ENCODE measurements around the gene SLC5A3.

SLC5A3 gene

DNA sequence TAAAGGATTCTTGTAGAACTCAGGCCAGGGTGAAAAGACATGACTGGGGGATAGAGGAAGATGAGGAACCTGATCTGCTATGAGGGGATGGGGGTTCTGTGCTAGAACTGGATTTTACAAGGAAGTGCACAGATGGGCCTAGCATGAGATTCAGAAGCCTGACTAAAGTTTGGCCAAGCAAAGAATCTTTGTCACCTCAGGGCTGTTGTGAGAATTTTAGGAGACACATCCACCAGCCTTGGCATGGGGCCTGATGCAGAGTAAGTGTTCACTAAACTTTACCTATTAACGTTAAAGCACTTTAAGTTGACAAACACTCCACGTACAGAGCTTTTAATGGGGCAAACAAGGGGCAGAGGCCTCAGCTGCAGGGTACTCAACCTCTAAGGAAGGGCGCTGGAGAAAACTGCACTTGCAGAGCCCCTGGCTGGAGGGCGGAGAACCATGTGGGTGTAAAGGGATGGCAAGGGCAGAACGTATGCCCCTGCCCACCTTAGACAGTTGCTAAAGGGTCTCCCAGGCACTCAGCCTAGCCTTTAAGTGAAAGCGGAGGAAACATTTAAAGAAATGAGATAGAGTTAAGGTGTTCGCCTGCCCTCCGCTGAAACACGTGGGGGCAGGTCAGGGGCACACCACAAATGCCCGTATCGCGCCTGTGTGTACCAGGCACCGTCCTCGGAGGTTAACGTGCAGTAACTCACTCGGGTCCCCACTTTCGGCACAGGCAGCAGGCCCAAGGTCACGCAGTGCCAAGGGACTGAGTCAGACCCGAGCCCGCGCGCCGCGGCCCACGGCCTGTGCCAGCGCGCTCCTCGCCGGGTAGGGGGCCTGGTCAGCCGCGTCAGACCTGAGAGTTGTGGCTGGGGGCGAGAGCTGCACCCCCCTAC, 990 bp upstream of the SLC5A3 start:
- peak; percentile 20 for DNase-seq

DNA sequence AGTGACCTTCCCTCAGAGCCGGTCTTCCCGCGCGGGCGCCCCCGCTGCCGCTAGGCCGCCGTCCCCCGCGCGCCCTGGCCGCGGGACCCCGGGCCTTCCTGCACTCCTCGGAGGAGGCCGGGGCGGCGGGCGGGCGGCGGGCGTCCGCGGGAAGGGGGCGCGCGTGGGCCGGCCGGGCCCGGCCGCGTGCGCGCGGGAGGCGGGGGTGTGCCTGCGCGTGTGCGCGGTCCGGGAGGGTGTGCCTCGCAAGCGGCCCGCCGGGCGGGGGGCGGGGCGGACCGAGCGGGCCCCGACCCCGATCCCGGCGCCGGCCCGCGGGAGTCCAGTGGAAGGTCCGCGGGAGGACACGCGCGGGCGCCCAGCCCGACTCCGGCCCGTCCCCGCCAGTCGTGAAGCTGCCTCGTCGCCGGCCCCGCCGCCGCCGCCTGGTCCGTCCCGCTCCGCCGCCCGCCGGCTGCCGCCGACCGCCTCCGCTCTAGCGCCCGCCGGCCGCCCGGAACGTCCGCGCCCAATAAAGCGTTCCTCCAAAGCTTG, 438 bp downstream of the SLC5A3 start:
- no peak for DNase-seq

DNA sequence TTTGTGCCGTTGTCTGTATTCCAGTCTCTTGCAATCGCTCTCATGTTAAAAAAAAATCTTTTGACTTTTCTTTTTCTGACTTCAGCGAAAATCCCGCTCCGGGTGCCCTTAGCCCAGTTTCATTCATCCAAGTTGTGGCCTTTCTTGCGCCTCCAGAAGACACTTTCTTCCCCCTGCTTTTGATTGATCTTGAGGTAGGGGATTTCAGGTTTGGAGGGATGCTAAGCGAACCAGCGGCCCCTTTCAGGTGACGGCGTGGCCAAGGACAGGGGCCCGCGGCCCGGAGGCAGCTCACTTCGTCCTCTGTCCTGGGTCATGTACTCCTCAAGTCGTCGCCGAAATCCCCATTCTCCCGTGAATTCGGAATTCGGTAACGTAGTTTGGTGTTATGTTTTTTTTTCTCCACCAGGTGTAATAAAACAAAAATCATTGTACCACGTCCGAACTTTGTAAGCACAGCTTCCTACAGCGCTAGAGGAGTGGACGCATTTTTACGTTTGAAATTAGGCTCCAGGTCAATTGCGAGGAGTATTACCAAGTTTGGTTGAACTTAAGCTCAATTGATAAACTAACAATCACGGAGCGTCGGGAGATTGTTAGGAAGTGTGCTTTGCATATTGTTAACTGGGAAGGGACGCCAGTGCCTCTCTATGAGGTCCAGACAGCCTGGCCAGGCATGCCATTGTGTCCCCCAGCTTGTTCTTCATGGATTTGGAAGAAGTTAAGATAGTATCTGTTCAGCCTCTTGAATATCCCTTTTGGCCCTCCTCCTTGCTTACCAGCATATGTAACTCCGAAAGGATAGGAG, 1.1 kb downstream of the SLC5A3 start:
- peak; percentile 65 for DNase-seq

DNA sequence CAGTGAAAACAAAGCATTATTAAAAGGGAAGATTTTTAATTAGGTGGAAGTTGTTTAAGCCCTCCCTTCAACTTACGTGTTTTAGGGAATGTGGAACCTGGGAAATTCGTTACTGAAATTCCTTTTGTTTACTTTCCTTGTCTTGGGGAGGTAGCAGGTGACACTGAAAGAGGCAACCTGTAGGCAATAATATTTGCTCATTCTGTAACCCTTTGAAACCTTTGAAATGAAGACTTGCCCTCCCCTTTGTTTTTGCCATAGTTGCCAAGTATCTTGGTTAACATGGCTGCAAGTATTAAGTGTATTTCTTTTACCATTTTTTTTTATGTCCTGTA, 1.7 kb downstream of the SLC5A3 start:
- no peak for DNase-seq

DNA sequence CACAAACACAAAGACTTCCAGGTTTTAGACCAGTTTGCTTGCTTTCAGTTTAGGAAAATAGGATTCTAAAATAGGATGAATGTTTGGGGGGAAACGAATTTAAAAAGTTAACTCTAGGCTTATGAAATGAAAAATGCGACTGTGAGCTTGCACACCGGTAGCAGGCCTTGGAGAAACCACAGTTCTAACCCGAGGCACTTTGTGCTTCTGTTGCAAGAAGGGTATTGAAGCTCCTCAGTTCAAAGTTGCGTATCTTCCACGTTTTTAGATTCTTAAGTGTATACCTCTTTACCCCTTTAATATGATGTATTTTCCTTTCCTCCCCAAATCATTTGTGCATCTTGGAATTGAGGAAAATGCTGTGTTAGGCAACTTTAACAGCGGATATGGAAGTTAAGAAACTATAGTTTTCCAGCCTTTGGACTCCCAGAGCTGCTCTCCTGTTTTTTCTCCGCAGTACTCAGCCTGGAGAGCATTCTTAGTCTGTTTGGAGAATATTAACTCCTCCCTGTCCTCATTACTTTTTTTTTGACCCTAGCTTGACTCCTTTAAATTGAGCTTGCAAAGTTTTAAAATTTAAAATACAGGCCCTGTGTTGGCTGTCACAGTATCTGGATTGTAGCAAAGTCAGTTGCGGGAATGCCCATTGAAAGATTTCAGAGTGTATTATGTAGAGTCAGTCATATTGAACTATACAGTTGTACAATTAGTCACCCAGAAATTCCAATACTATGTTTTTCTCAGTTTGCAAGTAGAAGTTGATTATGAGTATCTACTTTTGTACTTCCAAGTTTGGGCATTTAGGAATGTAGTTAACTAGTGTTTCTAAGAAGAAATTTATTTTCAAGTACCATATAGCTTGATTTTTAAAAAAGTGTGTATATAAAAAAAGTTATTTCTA, 2.6 kb downstream of the SLC5A3 start:
- no peak for DNase-seq

GRCh38 chr21:34076835-34077234, 3.5 kb downstream of the SLC5A3 start:
- DNase-seq: no peak

DNA sequence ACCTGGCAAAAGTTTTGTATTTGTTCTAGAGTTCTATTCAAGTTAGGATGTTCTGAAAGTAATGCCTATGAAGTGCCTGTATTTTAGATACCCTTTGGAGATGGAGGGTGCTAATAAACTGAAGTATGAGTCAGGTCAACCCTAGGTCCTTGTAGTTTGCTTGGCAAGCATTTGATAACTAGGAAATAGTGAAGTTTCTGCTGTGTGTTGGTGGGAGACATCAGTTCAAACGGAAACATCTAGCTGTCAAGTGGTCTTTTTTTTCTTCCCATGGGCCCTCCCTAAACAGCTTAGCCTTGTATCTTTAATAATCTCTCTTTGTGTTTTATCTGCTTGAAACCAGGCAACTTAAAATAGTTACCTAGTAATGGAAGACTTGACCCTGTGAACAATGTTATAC, 4.5 kb downstream of the SLC5A3 start:
- DNase-seq: no peak

GRCh38 chr21:34078915-34079314, 5.5 kb downstream of the SLC5A3 start:
- DNase-seq: no peak

DNA sequence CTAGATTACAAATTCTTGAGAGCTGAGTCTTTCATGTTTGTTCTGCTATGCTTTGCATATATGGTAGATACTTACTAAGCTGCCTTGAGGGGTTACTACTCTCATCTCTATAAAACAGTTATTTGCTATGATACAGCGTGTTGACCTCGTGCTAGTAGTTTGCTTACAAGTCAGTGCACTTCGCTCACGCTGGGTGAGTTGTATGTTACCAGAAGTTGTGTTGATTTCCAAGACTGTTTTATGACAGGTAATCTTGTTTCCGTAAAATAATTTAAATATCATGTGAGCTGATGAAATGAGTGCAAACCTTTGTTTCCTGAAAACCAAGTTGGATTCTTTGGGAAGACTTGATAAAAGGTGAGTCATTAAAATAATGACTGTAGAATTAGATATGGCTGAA, 7.3 kb downstream of the SLC5A3 start:
- no peak for DNase-seq

GRCh38 chr21:34082769-34083168, 9.4 kb downstream of the SLC5A3 start:
- no peak for DNase-seq

GRCh38 chr21:34083357-34083756, 10.0 kb downstream of the SLC5A3 start:
- DNase-seq: no peak

DNA sequence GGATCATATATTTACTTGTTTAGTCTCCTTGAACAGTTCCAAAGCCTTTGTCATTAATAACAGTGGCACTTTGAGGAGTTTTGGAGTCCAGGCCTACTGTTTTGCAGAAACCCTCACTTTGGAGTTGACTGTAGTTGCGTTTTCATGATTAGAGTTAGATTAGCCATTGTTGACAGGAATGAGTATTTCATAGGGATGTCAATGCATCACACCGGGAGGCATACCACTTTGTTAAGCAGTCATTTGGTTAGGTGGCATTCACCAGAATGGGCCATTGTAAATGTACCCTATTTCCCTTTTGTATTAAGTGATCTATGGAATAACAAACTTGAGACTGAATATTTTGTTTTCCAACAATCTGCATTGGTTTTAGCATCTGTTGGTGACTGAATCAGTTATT, 11.8 kb downstream of the SLC5A3 start:
- no peak for DNase-seq

DNA sequence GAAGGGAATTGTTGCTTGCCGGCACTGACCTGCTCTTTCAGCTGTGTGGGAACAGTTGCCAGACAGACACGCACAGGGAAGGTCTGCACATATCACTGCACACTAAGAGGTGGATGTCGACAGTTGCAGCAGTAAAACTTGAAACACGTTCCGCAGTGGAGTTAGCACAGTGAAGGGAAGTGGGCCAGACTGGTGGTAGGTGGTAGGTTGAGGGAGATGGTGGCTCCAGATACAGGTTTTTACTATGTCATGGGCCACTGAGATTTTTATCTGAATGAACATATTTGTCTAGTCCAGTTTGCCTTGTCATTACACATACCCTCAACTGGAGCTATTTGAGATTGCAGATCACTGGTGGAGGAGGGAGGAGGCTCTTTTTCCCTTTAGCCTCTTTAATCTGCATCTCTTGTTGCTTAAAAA, 13.5 kb downstream of the SLC5A3 start:
- DNase-seq: no peak

DNA sequence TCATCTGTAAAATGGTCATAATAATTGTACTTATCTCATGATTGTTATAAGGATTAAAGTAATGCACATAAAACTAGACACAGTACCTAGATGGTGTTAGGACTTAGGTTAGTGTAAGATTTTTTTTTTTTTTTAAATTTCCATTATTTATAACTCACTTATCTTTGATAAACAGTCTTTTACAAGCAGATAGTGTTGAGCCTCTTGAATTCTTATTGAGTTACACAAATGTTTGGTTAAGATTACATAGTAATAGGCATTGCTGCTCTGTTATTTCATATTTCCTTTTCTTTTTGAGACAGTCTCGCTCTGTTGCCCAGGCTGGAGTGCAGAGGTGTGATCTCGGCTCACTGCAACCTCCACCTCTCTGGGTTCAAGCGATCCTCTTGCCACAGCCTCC, 15.4 kb downstream of the SLC5A3 start:
- DNase-seq: no peak

DNA sequence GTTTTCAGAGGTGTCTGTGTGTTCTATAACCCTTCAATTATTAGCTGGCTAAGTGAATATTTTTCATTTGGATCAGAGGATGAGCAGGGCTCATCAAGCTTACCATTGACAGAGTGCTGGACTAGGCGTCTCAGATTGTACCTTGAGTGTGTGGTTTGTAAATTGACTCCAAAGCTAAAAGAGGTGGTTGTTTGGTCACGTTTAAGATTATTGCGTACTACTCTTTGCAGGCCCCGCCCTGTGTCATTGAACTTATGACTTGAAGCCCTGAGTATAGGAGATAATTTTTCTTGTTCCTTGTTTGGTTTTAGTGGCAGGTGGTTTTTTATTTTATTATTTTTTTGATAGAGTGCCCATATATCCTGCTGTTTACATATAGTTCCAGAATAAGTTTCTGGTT, 17.7 kb downstream of the SLC5A3 start:
- no peak for DNase-seq

- no peak for DNase-seq
These were observed 18.2 kb downstream of the SLC5A3 start for GRCh38 chr21:34091607-34092006.

DNA sequence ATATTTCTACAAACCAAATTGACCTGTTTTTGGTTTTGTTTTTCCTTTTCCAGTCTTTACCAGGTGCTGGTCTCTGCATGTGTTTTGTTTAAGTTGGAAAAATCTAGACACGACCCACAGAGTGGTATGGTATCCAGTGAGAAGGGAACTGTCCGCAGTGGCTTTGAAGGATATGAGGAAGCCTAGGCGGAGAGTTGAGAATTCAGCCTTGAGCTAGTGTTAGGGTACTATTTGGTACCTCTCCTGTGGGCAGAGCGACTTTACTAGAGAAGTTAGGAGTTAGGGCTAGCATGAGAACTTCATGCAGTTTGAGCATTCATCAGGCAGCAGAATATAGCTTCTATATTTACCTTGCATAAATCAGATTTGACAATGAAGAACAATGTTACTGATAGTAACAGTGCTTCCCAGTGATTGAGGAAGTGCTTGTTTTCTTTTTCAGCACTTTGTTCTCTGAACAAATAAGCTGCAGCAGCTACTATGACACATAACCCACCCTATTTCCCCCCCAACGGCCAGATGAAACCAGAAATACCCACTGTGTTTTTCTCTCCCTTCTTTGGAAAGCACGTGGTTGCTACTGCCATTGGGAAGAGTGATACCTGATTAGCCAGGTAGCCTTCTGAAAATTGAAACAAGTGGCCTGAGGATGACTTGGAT, 19.0 kb downstream of the SLC5A3 start:
- DNase-seq: no peak

DNA sequence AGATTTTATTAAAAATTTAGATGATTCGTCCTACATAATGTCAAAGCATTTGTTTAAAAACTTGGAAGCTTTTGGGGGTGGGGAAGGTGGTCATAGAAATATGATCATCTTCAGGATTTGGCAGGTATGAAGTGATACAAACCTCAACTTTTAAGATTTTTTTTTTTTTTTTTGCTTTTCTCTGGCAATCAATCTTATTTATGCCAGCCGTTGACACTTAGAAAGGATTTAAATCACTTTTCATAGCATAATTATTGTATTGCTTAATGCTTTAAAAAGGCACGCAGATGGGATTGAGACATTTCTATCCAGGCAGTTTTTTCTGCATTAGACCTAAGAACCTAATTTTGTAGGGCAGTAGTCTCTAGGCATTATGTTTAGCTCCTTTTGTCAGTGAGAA, 19.7 kb downstream of the SLC5A3 start:
- DNase-seq: no peak

GRCh38 chr21:34094949-34095348, 21.6 kb downstream of the SLC5A3 start:
- no peak for DNase-seq

DNA sequence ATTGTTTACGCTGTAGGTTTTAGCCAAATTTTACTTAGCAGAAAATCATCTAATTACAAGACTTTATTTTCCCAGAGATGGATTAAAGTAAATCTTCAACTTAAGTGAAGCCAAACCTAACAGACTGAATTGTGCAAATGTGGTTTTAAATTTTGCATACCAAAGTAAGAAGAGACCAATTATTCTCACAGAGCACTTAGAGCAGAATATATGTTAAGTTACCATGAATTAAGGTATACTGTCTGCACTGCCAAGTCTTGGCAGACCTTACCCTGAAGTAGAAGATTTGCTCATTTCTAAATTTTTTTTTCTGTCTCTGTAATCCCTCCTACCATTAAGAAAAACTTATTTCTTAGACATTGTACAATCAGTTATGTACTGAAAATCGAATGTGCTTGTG, 24.1 kb downstream of the SLC5A3 start:
- no peak for DNase-seq

DNA sequence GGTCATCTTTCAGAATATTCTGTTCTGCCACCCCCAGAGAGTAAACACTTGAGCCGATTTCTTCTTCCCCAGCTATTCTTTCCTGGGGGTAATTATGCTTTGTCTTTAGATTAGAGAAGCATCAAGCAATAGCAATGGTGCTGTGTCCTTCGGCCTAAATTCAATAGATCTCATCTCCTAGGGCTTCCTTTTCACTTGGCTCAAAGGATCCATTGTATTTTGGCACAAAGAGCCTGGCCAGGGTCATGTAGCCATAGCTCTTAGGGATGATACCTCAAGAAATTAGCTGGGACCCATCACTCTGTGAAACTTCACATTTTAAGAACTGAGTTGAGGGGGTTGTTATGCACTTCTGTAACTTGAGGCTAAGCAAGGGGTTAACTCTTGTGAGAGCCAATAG, 27.0 kb downstream of the SLC5A3 start:
- DNase-seq: no peak

DNA sequence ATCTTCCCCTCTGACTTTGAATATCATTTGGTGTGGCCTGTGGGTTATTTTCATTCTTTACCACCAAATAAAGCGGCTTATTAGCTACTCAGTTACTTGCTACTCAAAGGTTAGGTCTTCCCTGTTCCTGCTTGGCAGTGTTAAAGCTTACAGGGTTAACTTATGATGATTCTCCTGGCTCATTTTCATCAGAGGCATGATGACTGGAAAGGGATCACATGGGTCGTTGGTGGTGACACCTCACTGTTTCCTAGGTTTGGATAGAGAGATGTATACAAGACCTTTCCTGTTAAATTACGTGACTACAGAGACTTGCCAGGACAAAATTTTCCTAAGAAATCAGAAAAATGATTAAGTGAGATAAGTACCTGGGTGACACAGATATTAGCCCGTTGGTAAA, 27.4 kb downstream of the SLC5A3 start:
- no peak for DNase-seq

Measured in eye (tissue), 1 donor.